ENCODE data around the gene LSM7.

LSM7 gene

DNA sequence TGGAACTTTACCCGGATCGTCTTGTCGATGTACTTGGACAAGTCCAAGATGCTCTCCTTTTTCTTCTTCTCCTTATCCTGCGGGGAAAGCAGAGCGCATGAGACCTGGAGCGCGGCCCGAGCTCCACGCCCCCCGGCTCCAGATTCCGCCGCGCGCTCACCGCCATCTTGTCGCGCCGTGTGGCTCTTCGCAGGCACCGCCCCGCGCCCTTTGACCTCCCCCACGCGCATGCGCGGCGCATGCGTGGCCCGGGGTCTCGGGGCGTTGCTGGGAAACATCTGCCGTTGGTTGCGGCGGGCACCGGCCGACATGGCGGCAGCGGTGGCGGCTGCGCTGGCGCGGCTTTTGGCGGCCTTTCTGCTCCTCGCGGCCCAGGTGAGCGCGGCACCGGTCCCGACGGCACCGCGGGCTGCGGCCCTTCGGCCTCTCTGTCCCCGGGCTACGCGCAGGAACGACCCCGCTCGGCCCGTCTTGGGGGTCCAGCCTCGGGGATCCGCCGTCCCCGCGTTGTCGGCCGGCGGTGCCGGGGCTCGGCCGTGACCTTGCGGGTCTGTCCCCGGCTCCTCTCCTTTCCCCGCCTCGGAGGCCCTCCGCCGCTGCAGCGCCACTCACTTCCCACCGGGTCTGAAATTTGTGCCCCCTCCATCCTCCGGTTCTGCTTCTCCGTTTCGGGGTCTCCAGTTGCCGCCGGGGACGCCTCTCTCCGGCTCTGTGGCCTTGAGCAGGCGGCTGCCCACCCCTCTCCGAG is at the start of gene LSM7, which contains the start of gene SPPL2B:
TSS of gene LSM7 (minus strand) at position 186 of the 748 bp plus-strand sequence. CDS start at position 166, 20 bp downstream.
TSS of gene SPPL2B (plus strand) at position 284 of the 748 bp plus-strand sequence. CDS start at position 310, 26 bp downstream.
- DNase-seq = peak; percentile 90

DNA sequence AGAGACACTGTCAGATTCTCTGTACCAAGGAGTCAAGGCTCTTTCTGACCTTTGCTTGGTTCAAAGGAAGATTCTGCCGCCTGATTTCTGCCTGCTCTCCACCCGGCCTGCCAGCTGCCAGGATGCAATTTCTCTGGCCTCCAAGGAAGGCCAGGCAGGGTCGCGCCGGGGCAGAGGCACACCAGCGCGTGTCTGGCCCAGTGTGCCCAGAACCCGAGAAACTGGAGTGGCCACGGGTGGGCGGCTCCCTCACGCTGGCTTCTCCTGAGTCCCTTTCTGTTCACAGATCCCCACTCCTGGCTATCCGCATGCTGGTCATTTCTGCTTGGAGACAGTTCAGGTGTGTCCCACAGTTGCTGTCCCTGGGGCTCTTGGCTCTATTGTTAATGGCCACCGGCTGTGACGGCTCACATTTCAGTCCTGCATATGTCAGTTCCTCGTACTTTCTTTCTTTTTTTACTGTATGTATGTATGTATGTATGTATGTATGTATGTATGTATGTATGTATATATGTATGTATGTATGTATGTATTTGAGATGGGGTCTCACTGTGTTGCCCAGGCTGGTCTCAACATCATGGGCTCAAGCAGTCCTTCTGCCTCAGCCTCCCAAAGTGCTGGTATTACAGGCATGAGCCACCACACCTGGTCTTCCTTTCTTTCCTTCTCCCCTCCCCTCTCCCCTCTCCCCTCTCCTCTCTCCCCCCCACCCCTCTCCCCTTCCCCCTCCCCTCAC is 48.6 kb upstream of the LSM7 start:
- no peak for DNase-seq

DNA sequence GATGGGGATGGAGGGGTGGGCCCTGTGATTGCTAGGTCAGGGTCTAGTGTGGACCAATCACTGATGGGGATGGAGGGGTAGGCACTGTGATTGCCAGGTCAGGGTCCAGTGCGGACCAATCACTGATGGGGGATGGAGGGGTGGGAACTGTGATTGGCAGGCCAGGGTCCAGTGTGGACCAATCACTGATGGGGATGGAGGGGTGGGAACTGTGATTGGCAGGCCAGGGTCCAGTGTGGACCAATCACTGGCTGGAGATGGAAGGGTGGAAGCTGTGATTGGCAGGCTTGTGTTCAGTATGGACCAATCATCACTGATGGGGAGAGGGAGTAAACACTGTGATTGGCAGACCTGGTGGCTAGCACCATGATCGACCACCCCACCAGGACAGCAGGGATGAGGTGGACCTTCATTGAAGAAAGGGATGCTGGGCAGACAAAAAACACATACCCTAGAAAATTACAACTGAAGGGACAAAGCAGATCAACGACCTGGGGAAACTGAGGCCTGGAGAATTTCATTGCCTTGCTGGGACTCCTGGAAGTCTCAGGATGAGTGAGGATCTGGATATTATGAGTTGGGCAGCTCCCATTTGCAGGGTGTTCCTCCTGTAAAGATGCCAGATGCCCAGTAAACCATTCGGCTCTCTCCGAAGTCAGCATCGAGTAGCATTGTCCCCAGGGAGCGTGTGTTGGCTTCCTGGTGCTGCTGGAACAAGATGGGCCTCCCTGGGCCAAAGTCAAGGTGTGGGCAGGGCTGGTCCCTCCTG is 47.2 kb upstream of the LSM7 start:
- DNase-seq = no peak

DNA sequence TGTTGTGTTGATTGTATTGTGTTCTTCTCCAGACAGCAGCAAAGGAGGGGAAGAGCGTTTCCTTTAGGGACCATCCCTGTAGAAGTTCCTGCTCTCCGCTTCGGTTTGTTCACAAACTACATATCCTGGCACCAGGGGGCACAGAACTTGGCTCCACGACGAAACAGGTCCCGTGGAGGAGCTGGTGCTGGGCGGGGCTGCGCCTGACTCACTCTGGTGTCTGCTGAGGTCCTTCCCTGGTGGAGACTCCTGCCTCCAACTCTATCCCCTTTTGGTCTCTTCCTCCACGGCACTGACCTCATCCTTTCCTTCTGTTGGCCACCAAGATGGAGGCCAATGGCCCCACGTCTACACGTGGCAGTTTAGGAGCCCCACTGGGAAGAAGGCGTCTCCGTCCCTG is 46.4 kb upstream of the LSM7 start:
- no peak for DNase-seq

DNA sequence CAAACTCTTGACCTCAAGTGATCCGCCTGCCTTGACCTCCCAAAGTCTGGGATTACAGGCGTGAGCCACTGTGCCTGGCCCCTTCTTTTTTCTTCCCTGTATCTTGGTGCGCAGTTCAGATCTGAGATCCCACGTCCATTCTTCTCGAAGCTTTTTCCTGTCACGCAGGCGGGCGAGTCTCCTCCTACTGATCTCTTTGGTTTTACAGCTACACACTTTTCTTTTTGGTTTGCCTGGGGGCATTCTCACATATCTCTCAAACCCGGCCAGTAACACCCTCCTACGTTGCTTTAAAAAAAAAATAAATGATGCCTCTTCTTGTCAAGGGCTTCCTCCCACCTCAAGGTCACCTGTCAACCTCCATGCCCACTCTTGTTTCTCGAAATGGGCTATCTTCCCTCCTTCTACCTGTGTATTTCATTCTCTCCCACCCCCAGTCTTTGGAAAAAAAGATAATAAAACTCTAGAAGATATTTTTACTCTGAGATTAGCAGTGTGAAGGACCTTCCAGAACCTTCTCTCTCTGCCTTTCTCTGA is 43.8 kb upstream of the LSM7 start:
- no peak for DNase-seq

DNA sequence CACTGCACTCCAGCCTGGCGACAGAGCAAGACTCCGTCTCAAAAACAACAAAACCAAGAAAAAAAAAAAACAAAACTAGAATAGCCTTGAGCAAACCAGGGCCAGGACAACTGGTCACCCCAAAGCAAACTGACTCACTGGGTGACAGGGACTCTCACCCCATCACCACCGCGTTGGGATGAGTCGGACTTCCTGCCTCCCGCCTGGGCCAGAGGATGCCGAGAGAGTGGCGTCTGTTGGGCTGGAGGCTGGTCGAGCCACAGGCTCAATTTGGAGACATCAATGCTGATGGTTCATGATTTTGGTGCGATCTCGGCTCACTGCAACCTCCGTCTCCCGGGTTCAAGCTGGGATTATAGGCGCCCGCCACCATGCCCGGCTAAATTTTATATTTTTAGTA is 43.3 kb upstream of the LSM7 start:
- no peak for DNase-seq

DNA sequence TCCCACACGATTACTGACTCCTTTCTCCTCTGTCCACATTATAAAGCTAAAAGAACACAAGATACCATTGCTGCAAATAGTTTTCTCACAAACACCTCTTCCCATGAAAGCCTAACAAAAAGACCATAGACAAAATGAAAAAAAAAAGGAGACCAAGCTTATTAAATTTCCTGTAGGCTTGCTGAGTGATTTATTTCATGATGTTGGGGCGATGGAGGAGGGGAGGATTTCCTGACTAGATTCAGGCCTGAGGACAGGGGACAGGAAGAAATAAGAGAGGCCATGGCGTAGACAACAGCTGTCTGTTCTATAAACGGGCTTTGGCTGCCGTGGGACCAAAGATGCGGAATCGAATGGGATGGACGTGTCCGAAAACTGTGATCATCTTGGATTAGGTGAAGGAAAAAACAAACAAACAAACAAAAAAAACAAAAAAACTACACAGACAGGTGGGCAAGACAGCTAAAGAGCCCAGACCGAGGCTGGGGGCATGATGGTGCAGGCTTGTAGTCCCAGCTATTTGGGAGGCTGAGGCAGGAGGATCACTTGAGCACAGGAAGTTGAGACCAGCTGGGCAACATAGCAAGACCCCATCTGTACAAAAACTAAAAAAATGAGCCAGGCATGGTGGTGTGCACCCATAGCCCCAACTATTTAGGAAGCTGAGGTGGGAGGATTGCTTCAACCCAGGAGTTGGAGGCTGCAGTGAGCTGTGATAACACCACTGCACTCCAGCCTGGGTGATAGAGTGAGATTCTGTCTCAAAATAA is 37.0 kb upstream of the LSM7 start:
- DNase-seq = no peak

DNA sequence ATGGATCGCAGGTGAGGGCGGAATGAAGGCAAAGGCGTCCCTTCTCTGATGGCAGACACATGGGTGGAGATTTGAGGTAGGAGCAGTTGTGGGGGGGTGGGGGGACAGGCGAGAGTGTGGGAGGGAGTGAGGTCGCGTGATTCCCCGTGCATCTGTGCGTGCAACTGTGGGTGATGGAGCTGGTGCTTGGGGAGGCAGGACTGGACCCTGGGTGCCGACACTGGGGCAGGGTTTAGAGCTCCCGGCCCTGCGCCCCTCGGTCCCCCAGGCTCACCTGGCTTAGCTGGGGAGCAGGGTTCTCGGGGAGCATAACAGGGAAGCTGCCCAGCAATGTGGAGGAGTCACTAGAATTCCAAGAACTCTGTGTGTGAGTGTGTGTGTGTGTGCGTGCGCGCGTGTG is 35.0 kb upstream of the LSM7 start:
- DNase-seq = no peak

DNA sequence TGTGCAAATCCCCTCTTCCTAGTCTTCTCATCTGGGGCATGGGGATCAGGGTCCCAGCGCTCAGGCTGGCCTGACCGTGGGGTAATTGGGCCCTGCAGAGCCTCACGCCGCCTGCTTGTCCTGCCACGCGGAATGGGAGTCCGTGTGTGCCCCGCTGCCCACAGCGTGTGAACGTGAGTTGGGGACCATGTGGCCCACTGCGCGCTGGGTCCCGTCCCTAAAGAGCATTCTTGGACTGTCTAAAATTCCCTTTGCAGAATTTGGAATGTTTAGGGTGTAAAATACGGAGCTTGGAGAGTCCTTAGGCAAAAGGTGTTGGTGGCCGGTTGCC is 34.5 kb upstream of the LSM7 start:
- DNase-seq = no peak

DNA sequence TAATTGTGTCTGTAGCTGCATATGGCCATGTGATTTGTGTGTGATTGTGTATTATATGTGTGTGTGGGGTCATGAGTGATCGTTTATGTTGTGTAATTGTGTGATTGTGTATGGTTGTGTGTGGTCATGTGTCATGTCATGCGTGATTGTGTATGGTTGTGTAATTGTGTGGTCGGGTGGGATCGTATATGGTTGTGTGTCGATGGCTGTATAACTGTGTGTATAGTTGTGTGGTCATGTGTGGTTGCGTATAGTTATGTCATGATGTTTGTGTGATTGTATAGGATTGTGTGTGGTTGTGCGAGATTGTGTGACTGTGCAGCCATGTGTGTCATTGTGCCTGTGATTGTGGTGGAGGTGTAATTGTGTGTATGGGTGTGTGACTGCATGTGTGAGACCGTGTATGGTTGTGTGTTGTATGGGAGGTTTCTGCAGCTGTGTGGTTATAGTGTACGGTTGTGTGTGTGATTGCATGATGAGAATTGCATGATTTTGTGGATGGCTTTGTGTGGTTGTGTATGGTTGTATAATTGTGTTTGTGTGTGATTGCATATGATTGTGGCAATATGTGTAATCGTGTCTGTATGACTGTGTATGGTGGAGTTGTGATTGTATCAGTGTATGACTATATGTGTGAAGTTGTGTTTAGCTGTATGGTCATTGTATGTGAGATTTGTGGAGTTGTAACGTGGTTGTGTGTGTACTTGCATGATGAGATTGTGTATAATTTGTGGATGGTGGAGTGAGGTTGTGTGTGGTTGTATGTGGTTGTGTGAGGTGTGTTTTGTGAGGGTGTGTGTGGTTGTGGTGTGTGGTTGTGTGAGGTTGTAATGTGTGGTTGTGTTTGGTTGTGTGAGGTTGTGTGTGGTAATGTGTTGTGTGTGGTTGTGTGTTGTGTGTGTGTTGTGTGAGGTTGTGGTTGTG is 33.9 kb upstream of the LSM7 start:
- no peak for DNase-seq

DNA sequence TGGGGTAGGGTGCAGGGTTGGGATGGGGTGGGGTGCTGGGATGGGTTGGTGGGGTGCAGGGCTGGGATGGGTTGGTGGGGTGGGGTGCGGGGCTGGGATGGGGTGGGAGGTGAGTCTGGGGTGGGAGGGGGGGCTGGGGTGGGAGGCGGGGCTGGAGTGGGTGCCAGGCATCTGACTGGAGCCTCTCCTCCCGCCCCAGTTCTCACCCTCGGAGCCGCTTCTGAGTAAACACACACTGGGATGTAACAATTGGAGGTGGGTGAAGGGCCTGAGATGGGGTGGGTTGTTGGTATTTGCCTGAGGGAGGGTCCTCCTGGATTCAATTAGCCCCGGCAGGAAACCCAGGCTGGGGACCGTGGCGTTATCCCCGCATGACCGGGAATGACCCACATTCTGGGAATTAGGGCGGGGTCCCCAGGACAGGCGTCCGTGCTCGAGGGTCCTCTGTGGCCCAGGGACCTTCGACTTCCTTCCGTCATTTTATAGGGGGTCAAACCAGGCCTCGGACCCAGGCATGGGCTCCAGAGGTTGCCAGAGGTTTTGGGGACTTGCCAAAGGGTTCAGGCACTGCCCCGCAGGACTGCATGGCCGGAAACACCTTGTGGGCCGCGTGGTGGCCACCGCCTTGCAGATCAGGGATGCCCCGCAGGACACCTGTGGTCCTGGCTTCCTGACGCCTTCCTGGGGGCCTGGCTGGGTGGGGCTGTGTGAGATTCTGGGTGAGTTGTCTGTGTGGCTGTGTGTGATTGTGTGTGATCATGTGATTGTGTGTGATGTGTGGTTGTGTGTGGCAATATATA is 33.1 kb upstream of the LSM7 start:
- DNase-seq = no peak

DNA sequence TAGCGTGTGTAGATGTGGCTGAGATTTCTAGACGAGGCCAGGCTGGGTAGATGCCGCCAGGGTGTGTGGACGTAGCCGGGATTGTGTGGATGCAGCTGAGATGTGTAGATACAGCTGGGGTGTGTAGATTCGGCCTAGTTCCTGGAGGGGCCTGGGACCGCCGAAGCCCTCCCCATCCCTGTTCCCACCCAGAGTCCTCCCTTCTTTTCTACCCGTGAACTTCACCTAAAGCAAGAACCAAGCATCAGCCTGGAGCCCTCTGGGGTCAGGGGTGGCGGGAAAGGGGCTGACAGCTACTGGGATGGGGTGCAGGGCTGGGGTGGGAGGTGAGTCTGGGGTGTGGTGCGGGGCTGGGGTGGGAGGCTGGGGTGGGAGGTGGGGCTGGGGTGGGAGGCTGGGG is 32.4 kb upstream of the LSM7 start:
- DNase-seq = no peak

DNA sequence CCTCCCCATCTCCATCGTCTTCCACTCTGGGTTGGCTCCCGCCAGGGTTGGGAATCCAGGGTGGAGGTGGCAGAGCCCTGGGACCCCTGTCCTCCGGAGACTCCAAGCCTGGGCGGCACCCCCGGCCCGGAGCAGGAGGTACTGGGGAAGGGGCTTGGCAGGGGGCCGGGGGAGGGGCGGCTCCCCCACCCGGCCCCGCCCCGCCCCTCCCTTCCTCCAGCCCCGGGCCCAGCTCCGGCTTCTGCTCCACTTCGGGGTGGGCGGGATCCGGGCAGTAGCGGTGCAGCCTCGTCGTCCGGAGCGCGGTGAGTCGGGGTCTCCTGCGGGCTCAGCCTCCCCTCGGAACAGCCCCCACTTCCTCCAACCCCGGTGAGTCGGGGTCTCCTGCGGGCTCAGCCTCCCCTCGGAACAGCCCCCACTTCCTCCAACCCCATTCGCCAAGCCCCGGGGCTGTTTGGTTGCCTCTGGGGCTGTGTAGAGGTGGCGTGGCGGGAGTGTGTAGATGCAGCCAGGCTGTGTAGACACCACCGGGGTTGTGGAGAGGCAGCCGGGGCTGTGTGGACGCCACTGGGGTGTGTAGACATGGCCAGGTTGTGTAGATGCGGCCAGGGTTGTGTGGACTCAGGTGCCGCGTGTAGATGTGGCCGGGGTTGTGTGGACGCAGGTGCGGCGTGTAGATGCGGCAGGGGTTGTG is 31.8 kb upstream of the LSM7 start, which contains the start of gene TMPRSS9:
TSS of gene TMPRSS9 (plus strand) at position 274 of the 694 bp plus-strand sequence. CDS start 29,521 bp downstream, outside the sequence.
- no peak for DNase-seq

DNA sequence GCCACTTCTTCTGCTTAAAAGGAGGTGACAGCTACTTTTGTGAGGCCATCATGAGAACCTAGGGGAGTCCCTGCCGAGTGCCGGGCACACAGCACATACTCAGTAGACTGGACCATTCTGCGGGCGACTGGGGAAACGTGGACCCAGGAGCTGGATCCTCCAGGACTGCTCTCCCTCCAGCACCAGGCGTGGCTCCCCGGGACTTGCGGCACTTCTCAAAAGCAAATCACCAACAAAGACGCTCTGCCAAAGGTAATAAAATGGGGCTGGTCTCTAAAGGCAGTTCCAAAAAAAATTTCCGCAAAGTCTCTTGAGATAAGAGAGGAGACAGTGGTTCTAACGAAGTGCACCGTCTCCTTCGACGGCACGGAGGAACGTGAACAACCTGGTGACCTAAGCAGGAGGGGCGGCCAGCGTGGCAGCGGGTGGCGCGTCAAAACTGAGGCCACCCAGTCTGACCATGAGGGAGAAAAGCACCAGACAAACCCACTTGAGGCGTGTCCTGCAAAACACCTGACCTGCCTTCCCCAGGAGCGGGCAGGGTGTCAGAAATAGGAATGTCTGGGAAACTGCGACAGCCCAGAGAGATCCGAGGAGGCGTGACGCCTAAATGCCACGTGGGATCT is 30.3 kb upstream of the LSM7 start:
- no peak for DNase-seq

DNA sequence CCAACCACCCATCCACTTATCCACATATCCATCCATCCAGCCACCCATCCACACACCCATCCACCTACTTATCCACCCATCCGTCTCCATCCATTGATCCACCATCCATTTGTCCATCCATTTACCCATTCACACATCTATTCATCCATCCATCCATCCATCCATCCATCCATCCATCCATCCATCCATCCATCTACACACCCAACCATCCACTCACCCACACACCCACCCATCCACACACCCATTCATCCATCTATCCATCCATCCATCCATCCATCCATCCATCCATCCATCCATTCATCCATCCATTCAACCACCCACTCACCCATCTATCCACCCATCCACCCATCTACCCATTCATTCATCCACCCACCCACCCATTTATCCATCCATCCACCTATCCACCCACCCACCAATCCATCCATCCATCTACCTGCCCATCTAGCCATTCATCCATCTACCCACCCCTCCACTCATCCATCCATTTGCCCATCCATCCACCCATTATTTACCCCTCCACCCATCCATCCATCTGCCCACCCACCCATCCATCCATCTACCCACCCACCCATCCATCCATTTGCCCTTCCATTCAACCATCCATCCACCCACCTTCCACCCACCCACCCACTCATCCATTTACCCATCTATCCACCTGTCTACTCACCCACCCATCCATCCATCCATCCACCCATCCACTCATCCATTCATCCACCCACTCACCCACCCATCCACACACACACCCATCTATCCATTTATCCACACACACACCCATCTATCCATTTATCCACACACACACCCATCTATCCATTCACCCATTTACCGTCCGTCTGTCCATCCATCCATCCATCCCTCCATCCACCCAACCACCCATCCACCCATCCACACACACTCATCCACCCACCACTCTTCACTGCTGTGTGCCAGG is 29.2 kb upstream of the LSM7 start:
- no peak for DNase-seq

DNA sequence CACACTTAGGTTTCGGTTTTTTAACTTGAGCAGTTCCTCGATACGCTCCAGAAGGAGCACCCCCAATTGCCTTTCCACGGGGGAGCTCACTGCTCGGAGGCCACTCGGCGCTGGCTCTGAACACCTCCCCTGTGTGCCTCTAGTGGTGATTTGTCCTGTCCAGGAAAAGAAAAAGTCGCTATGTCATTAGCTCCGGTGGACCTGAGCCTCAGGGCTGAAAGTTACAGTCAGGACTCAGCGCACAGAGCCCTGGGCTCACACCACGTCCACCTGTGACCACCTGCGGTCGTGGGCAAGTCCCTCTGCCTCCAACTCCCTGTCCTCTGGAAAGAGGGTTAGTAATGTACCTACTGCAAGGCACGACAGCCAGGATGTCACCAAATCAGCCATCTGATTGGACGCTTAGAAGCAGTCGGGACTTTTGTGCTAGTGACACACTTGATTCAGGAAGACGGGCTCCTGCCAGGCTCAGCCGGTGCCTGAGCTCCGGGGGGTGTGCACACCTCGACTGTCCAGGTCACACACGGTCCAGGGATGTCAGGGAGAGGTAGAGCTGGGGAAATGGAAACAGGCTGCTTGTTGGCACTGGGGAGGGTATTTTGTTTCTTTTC is 27.8 kb upstream of the LSM7 start:
- no peak for DNase-seq

DNA sequence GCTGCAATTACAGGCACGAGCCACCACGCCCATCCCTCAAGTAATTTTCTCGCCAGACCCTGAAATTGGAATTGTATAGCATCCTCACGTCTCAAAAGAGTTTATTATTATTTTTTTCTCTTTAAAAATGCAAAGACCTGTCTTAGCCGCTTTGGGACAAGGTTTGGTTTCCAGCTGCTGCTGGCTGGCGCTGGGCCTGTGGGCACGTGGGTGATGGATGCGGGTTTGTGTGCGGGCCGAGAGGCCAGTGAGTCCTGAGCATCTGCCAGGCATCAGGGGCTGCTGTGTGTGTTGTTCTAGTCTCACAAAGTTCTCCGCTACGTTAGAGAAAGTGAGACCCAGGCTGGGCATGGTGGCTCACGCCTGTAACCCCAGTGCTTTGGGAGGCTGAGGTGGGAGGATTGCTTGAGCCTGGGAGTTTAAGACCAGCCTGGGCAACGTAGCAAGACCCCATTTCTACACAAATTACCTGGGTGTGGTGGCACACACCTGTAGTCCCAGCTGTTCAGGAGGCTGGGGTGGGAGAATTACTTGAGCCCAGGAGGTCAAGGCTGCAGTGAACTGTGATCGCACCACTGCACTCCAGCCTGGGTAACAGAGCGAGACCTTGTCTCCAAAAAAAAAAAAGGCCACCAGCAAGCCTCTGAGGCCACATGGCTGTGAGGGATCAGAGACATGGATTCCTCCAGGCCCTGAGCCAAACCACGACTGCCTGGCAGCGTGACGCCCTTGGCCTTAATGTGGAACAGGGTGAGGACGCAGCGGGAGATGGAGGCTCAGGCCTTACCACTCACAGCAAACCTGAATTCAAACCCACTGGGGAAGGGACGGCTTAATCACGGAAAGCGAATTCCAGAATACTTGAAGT is 27.0 kb upstream of the LSM7 start:
- DNase-seq = no peak

All from activated CD4-positive, alpha-beta T cell treated with anti-CD3 and anti-CD28 coated beads, Interleukin-2, amount 50 U/mL, for 1 hour (primary cell).